ENCODE results near the gene CHGA. TPM values are rescaled to one million over a fixed set of nuclear protein-coding genes. Genes with fewer than 3 reads are reported as not detected.

The CHGA gene
- total RNA-seq, 1 experiment from 2014 or later: not detected

- RAD21 ChIA-PET (ENCODE audit: low non-redundant PET in 1 of 2, low total read pairs in 2 of 2, uncharacterized antibody in 2 of 2, unreplicated experiment in 2 of 2): no interaction called here
- Histone ChIP-seq H3K36me3 (ENCODE audit: control insufficient read depth in 1 of 2, insufficient read depth in 2 of 2, low read length in 2 of 2) (no peaks in the 10 kb centered on the region; a peak in 1 of 4 replicates), H3K27ac (ENCODE audit: low read depth, low read length) (no peak overlapping the region), H4K20me1 (ENCODE audit: insufficient read depth) (no peaks in the 10 kb centered on the region), H3K9me2 (ENCODE audit: insufficient read depth) (no peaks in the 10 kb centered on the region), H3K4me1 (ENCODE audit: control insufficient read depth in 1 of 2, insufficient read depth in 2 of 2, low read length in 2 of 2) (peaks cover 11 to 18% of the 10 kb centered on the region in 2 experiments), H2AFZ (ENCODE audit: low read depth, low read length, poor library complexity, severe bottlenecking) (no peak overlapping the region), H3K9ac (ENCODE audit: low read length) (no peak overlapping the region), H3K4me3 (replicated peaks in 1 of 2; ENCODE audit: low read depth in 1 of 2, low read length in 2 of 2) (no peak overlapping the region), H3K9me3 (ENCODE audit: control insufficient read depth in 1 of 2, insufficient read depth in 1 of 2, low read depth in 1 of 2, low read length in 2 of 2) (no peaks in the 10 kb centered on the region), H3K79me2 (ENCODE audit: insufficient read depth, low read length) (no peaks in the 10 kb centered on the region), H3K4me2 (ENCODE audit: low read length) (no peak overlapping the region), H3K27me3 (ENCODE audit: insufficient read depth, low read length) (no peaks in the 10 kb centered on the region)
- ATAC-seq (no peak), DNase-seq (ENCODE audit: low read depth, low spot score) (no peak)
- CTCF ChIA-PET: no interaction called here
- no TSS peak for BruUV-seq (replicated peaks)
- POLR2A ChIA-PET: no interaction called here
- intact Hi-C loops (cut with micrococcal nuclease): no loop called here
- TF ChIP-seq SRF (IDR thresholded peaks at IDR 0.05; ENCODE audit: low read depth) (no peak), SIN3A (IDR thresholded peaks at IDR 0.05; ENCODE audit: low read depth) (no peak), SP1 (IDR thresholded peaks at IDR 0.05; ENCODE audit: low read depth) (no peak), POLR2A (IDR thresholded peaks at IDR 0.05; ENCODE audit: borderline replicate concordance, extremely low read depth, insufficient read depth, insufficient read length) (no peak), EZH2phosphoT487 (IDR thresholded peaks at IDR 0.05; ENCODE audit: borderline replicate concordance) (no peak), ATF3 (IDR thresholded peaks at IDR 0.05) (no peak), TCF7L2 (IDR thresholded peaks at IDR 0.05; ENCODE audit: borderline replicate concordance, extremely low read depth, insufficient read depth, insufficient read length) (no peak), REST (IDR thresholded peaks at IDR 0.05; ENCODE audit: low read depth) (no peak), ZBTB33 (IDR thresholded peaks at IDR 0.05; ENCODE audit: extremely low read depth, insufficient replicate concordance, low read length) (no peak), CEBPB (IDR thresholded peaks at IDR 0.05; ENCODE audit: low read depth) (no peak), CTCF (IDR thresholded peaks at IDR 0.05 in 2 of 3, conservative IDR thresholded peaks at IDR 0.05 in 1 of 3; ENCODE audit: borderline replicate concordance in 1 of 3, insufficient read depth in 1 of 3, low read depth in 2 of 3, low read length in 2 of 3) (no peak), RAD21 (IDR thresholded peaks at IDR 0.05; ENCODE audit: low read depth) (no peak), CBX3 (IDR thresholded peaks at IDR 0.05; ENCODE audit: low read depth) (no peak), POLR2AphosphoS5 (IDR thresholded peaks at IDR 0.05; ENCODE audit: low read depth, low read length) (no peak)
Measured at GRCh38 chr14:92944976-92945375, 22.0 kb downstream of the CHGA start.

All from HCT116 (cell line).